Measurements from ENCODE around the gene MARCKSL1.

DNA sequence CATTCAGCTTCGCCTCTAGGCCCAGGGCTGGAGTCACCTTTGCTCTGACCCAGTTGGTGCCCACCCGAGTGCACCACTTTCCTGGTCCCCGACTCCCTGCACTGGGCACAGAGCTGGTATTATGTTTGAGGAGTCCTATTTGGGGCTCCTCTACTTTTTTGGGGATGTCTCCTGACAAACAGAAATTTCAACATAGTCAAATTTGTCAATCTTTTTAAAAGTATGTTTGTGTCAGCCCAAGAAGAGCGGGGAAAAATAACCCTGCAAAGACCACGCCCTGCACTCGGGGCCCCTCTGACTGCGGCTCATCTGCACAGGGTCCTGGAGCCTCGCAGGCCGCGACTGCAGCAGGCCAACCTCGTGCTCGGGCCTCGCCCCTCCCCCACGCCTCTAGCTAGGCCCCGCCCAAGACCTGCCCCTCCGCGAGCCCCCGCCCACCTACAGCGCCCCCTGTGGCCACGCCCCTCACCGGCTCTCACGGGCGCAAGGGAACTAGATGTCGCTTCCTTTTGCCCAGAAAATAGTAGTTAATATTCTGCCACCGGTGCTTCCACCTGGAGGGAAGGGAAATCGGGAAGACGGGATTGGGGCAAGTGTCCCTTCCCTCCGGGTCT lies 14.9 kb upstream of the MARCKSL1 start:
- TF ChIP-seq, protein P1, sequence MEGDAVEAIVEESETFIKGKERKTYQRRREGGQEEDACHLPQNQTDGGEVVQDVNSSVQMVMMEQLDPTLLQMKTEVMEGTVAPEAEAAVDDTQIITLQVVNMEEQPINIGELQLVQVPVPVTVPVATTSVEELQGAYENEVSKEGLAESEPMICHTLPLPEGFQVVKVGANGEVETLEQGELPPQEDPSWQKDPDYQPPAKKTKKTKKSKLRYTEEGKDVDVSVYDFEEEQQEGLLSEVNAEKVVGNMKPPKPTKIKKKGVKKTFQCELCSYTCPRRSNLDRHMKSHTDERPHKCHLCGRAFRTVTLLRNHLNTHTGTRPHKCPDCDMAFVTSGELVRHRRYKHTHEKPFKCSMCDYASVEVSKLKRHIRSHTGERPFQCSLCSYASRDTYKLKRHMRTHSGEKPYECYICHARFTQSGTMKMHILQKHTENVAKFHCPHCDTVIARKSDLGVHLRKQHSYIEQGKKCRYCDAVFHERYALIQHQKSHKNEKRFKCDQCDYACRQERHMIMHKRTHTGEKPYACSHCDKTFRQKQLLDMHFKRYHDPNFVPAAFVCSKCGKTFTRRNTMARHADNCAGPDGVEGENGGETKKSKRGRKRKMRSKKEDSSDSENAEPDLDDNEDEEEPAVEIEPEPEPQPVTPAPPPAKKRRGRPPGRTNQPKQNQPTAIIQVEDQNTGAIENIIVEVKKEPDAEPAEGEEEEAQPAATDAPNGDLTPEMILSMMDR (IDR thresholded peaks at IDR 0.05) = peak; percentile 51 to 77 (median 63)
- no peak for TF ChIP-seq POLR2A (IDR thresholded peaks at IDR 0.05)

Measured in esophagus squamous epithelium (tissue), 4 donors.